Inferior parietal cortex (tissue), 1 donor: ENCODE data around the gene CAMTA1.

ENCODE experiments used
- DNase-seq: peaks from one replicate; pipeline ENCODE4 v3.0.0-alpha.2; 2016; ENCODE audit errors: extremely low spot score

The CAMTA1 gene

GRCh38 chr1:7339953-7340352 lies 554.7 kb downstream of the CAMTA1 start:
- no peak for DNase-seq

DNA sequence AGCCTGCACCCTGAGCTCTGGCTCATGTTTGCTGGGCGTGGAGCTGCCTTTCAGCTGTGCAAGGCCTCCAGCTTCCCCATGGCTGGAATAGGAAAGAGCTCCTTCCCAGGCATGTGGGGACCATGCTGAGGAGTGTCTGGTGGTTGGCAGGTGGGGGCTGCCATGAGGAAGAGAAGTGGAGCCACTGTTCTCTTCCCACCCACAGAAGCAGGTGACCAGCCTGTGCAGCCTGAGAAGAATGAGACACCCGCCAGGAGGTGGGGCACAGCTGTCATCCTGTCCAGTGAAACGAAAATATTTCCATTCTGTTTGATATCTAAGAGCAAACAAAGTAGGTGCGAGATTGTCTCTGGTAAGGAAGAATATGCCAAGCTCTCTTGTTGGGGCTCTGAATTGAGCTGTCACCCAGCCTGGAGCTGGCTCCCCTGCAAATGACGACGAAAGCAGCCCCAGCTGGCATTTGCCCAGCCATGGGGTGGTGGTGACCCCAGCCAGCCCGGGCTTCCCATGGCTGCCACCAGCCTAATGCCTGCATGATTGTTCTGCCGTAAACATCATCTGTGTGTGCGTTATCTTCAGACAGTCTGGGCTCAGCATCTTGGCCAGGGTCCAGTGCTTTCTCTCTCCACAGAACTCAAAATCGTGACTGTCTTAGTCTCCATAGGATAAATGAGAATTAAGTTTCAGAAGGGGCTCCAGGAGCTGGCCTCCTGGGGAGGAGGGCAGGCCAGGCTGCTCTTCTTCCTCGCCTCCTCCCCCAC lies 556.1 kb downstream of the CAMTA1 start:
- peak; percentile 41 for DNase-seq

DNA sequence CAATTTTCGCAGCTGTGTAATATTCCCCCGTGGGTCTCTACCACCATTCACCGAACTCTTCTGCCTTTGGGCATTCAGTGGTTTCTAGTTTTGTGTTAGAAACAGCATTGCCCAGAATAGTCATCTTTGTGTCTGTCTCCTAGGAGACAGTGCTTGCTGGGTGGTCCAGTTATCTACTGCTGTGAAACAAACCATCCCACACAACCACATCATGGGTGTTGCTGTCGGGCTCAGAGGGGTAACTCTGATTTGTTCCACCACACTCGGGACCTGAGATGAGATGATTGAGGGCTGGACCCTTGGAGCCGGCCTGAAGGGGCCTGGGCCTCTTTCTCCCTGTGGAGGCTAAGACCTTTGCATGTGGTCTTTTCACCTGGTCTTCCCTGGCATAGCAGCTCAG lies 558.6 kb downstream of the CAMTA1 start:
- DNase-seq, result no peak

- DNase-seq, result no peak
These were observed 559.0 kb downstream of the CAMTA1 start for GRCh38 chr1:7344299-7344698.

DNA sequence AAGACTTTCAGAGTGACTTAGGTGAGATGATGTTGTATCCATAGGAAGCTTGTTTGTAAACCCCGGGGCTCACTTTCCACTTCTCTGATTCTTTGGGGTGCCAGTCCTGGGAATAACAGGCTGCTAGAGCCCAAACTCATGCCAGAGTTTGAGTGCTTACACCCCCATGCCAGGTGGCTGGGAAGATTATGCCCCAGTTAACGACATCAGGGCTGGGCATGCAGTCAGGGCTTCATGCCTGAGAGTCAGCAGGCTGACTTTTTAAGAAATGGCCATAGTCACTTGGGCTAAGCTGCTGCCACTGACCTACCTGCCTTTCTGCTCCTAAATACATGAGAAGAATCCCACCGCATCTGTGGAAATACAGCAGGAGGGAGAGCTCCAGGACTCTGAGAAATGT lies 560.3 kb downstream of the CAMTA1 start:
- DNase-seq, result no peak

GRCh38 chr1:7346070-7346596 lies 560.9 kb downstream of the CAMTA1 start:
- no peak for DNase-seq

GRCh38 chr1:7346600-7347570 lies 561.6 kb downstream of the CAMTA1 start:
- no peak for DNase-seq

- DNase-seq, result no peak
These were observed 562.8 kb downstream of the CAMTA1 start for GRCh38 chr1:7348073-7348472.

DNA sequence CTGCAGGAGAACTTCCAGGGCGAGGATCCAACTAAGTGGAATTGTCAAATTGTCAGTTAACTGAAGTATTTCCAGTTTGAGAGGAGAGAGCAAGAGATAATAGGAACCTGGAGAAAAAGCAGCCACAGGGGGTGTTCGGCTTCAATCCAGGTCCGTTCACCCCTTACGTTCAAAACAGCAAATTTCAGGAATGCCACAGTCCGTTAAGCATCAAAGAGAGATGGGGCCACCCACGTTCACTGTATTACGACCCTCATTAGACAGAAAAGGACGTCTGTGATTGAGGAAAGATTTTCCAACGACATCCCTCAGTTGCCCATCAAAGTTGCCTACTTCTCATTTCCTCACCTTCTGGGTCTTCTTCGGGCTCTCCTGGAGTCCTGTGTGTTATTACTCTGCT lies 563.3 kb downstream of the CAMTA1 start:
- no peak for DNase-seq

- DNase-seq, result no peak
These were observed 565.5 kb downstream of the CAMTA1 start for GRCh38 chr1:7350804-7351203.

DNA sequence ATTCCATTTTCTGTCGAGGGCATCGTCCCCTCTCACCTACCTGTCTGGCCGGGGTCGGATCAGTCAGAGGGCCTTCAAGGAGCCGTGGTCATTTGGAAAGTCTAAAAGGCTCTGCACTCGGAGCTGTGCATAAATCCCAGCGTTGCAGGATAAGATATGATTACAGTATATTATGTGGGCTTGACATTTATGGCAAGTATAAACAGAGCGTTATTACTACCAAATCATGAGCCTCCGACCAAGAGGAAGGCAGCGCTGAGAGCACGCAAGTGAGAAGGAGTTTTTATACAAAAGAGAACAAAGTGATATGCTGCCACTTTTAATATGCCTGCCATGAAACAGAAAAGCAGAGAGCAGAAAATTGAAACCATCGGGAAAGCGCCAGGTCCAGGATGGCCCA lies 566.4 kb downstream of the CAMTA1 start:
- DNase-seq, result no peak

DNA sequence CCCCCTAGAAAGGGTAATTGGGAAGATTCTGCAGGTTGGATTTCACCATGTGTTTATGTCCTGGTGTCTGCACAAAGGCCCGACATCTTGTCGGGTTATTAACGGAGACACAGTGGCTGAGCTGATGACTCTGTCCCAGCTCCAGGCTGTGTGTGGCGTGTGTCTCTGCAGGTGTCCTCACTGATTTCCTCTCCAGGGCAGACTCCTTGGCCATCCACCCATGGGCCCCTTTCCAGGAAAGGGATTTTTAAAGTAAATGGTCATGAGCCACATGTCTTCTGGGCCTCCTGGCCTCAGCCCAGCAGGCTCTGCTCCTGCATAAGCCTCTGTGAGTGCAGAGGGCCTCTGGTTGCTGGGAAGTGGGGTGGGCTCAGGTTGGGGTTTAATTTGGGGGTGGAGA lies 567.1 kb downstream of the CAMTA1 start:
- no peak for DNase-seq

- DNase-seq, result no peak
These were observed 567.7 kb downstream of the CAMTA1 start for GRCh38 chr1:7352974-7353373.

DNA sequence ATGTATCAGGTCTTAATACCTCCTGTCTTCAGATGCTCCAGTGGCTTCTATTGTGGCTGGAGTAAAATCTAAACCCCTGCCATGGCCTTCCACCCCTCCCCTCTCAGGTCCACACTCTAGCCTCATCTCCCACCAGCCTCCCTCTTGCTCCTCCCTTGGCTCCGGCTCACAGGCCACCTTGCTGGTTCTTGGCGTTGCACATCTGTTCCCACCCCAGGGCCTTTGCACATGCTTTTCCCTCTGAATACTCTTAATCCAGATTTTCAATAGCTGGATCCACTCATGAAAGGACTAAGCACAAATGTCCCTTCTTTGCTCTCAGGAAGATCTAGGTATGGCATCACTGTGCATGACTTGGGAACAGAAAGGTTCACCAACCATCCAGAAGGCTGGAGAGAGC lies 570.4 kb downstream of the CAMTA1 start:
- DNase-seq, result no peak

DNA sequence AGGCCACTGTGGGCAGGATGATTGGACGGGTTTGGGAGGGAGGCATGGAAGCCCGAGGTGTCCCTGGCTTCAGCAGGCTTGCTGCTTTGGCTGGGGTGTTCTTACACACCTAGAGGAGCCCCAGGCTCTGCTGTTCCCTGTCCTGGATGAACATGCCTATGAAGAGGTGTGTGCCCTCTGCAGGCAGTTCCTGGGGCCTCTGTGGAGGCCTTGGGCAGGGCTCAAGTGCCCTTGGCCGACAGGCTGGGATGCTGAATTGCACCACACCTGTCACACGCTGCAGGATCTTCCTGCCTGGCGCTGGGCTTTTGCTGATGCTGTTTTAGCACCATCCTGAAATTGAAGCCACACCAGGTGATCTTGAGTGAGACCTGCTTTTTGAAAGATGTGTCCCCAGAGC lies 570.8 kb downstream of the CAMTA1 start:
- DNase-seq, result no peak

GRCh38 chr1:7358425-7358824 lies 573.2 kb downstream of the CAMTA1 start:
- no peak for DNase-seq

GRCh38 chr1:7360526-7360925 lies 575.3 kb downstream of the CAMTA1 start:
- no peak for DNase-seq

DNA sequence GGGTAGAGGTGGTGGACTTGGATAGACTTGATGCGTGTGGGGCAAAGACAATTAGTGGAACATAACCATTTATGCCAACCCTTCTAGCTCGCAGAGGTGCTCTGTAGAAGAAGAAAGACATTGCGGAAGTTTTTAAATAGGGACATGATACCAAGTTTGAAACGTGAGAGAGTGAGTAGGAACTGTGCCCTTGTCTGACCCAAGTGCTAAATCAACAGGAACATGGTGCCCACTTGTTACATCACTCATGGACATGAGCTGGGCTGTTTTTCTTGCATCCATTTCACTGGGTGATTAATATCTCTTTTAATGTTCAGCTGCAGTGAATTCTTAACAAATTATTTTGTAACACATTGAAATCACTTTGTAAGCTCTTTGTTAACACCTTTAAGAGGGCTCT lies 577.7 kb downstream of the CAMTA1 start:
- DNase-seq, result no peak

GRCh38 chr1:7363450-7363849 lies 578.2 kb downstream of the CAMTA1 start:
- no peak for DNase-seq

- DNase-seq, result no peak
These were observed 580.5 kb downstream of the CAMTA1 start for GRCh38 chr1:7365706-7366105.

- no peak for DNase-seq
These were observed 581.2 kb downstream of the CAMTA1 start for GRCh38 chr1:7366286-7366954.
